Measurements from ENCODE around the gene SPRY2. TPM values are rescaled to one million over a fixed set of nuclear protein-coding genes. Genes with fewer than 3 reads are reported as not detected.

Gene SPRY2
- total and polyA plus RNA-seq, 2 donors (not counting 3 experiments of a cell fraction or from before 2014, with no cell fraction given) = 26.2 to 52.3 TPM

DNA sequence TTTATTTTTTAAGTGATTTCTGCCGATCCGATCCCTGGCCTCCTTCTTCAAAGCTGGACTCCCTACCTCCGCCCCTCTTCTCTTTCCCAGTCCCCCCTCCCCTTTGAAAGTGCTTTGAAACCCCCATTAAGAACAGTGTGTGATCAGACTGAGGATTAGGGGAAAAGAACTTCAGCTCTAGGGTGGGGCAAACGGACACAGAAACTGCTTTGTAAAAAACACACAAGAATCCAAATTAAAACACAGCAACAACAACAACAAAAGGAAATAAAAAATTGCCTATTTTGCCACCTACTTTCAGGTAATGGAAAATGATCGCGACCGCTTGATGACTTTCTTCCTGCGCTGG, 1.4 kb downstream of the SPRY2 start:
- Histone ChIP-seq H3K36me3 (ENCODE audit: control insufficient read depth in 2 of 2, extremely low read depth in 1 of 2, insufficient read depth in 2 of 2, low read length in 2 of 2) (peaks cover 6 to 9% of the 10 kb centered on the region in 2 experiments), H3K27me3 (ENCODE audit: control insufficient read depth in 2 of 2, insufficient read depth in 2 of 2, low read length in 2 of 2) (no peaks in the 10 kb centered on the region), H3K9me3 (replicated peaks; ENCODE audit: control insufficient read depth, insufficient read depth, low read length) (no peaks in the 10 kb centered on the region), H3K4me2 (ENCODE audit: insufficient read depth, low read length) (peak overlapping the region; percentile 21), H4K20me1 (replicated peaks; ENCODE audit: control insufficient read depth, extremely low read depth, insufficient read depth, low read length) (peaks cover 6% of the 10 kb centered on the region), H3K4me1 (ENCODE audit: control insufficient read depth, extremely low read depth, insufficient read depth, low read length) (peaks cover 43% of the 10 kb centered on the region), H2AFZ (ENCODE audit: low read depth, low read length) (no peak overlapping the region), H3K27ac (ENCODE audit: insufficient read depth, low read depth, low read length) (peak overlapping the region; percentile 97), H3K9ac (replicated peaks; ENCODE audit: extremely low read depth, insufficient read depth, low read length) (peak overlapping the region; percentile 100), H3K9me1 (replicated peaks; ENCODE audit: control insufficient read depth, extremely low read depth, insufficient read depth, low read length) (no peaks in the 10 kb centered on the region), H3K79me2 (ENCODE audit: control insufficient read depth, insufficient read depth, low read length) (peaks cover 63% of the 10 kb centered on the region), H3K4me3 (replicated peaks in 1 of 3; ENCODE audit: insufficient read depth in 1 of 3, low read depth in 1 of 3, low read length in 3 of 3) (peak overlapping the region; percentile 75 to 98 (median 98))
- CTCF ChIA-PET = interaction anchor here (1.0 to 2.3 kb wide), 8 partner anchors 63 to 708 kb away, joined by 3 to 9 read pairs (median 4); no protein-coding TSS in a partner anchor
- FAIRE-seq (no peak), DNase-seq (ENCODE audit: low read depth, low spot score) (no peak)
- POLR2A ChIA-PET = interaction anchor here (0.6 to 1.3 kb wide), 4 partner anchors 403 to 564 kb away, joined by 3 to 4 read pairs (median 3); no protein-coding TSS in a partner anchor
- no TSS peak for BruUV-seq (replicated peaks)
- TF ChIP-seq MYC (IDR thresholded peaks at IDR 0.05; ENCODE audit: low read depth, low read length) (no peak), POLR2A (IDR thresholded peaks at IDR 0.05; ENCODE audit: low read depth, low read length) (no peak), GATA2 (IDR thresholded peaks at IDR 0.05; ENCODE audit: insufficient read depth, insufficient read length, low read depth, low read length) (no peak), POLR2AphosphoS5 (IDR thresholded peaks at IDR 0.05; ENCODE audit: insufficient read depth, low read depth, low read length) (no peak), FOS (IDR thresholded peaks at IDR 0.05; ENCODE audit: borderline replicate concordance, insufficient read depth, low read length) (no peak), JUN (IDR thresholded peaks at IDR 0.05; ENCODE audit: borderline replicate concordance, insufficient read depth, insufficient read length, low read depth) (no peak), EZH2 (IDR thresholded peaks at IDR 0.05; ENCODE audit: borderline replicate concordance, low read depth, low read length, severe bottlenecking) (no peak)
- TF ChIP-seq, protein P1, sequence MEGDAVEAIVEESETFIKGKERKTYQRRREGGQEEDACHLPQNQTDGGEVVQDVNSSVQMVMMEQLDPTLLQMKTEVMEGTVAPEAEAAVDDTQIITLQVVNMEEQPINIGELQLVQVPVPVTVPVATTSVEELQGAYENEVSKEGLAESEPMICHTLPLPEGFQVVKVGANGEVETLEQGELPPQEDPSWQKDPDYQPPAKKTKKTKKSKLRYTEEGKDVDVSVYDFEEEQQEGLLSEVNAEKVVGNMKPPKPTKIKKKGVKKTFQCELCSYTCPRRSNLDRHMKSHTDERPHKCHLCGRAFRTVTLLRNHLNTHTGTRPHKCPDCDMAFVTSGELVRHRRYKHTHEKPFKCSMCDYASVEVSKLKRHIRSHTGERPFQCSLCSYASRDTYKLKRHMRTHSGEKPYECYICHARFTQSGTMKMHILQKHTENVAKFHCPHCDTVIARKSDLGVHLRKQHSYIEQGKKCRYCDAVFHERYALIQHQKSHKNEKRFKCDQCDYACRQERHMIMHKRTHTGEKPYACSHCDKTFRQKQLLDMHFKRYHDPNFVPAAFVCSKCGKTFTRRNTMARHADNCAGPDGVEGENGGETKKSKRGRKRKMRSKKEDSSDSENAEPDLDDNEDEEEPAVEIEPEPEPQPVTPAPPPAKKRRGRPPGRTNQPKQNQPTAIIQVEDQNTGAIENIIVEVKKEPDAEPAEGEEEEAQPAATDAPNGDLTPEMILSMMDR (IDR thresholded peaks at IDR 0.05; ENCODE audit: extremely low read depth in 1 of 2, insufficient read depth in 1 of 2, low read depth in 1 of 2, low read length in 2 of 2) = no peak
- TF ChIP-seq, protein P2, sequence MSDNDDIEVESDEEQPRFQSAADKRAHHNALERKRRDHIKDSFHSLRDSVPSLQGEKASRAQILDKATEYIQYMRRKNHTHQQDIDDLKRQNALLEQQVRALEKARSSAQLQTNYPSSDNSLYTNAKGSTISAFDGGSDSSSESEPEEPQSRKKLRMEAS (IDR thresholded peaks at IDR 0.05; ENCODE audit: insufficient read depth, insufficient read length) = no peak
- intact Hi-C loops (cut with micrococcal nuclease) (loop anchor here (1.0 kb wide), 1 partner anchor 563 kb away; no protein-coding TSS in a partner anchor), dilution Hi-C loops (cut with MboI; ENCODE audit: extremely low pct_ligation_motif_present, low sequenced_read_pairs) (loop anchor here (25.0 kb wide), 1 partner anchor 302 kb away; no protein-coding TSS in a partner anchor)
